A549 (cell line): ENCODE measurements around the gene NETO2. TPM values are rescaled to one million over a fixed set of nuclear protein-coding genes. Genes with fewer than 3 reads are reported as not detected.
A peak's percentile ranks its signal among the peaks of the same experiment; 100 is the strongest.

Experiments used
- ATAC-seq, 2 experiments: fragments of 200-7000 bp in 1 of 2; fragments of >200 bp in 1 of 2; cut with Nextera tagmentation in 1 of 2; cut with Tn5 transposase in 1 of 2; 3 replicates each; pipeline versions ENCODE4 v1.8.0 to v1.9.1; 2018 to 2020; ENCODE audit warnings: mild to moderate bottlenecking in 1 of 2, moderate library complexity in 1 of 2
- CTCF ChIA-PET: fragments of 300-600 bp; sonication (Branson Sonifier 250); formaldehyde crosslinking; extraction: SDS; loops from one replicate; lab custom pipeline; 2021; ENCODE audit warnings: antibody characterized with exemption, inconsistent platforms; lab: Yijun Ruan, JAX
- POLR2A ChIA-PET: fragments of 350-600 bp; formaldehyde crosslinking; extraction: SDS; loops from one replicate; lab custom pipeline; 2021; ENCODE audit warnings: antibody characterized with exemption, inconsistent platforms; lab: Yijun Ruan, JAX
- DNase-seq, 2 experiments: peaks; one replicate each; pipeline versions ENCODE4 v3.0.0 to v3.0.0-alpha.2; 2011 to 2016; ENCODE audit warnings: low read depth in 1 of 2, low spot score in 1 of 2
- FAIRE-seq: peaks from 2 replicates; lab custom pipeline; 2011; peaks lifted over from hg19 to GRCh38; lab: Jason Lieb, UNC
- H3K27ac ChIP-seq, 2 experiments: fragments of >200 bp; sonication (Bioruptor Twin); formaldehyde crosslinking; 3 replicates each; pipeline ENCODE4 v1.5.1; 2016 to 2017
- H3K4me1 ChIP-seq: fragments of >200 bp; sonication (Bioruptor Twin); formaldehyde crosslinking; 3 replicates; pipeline ENCODE4 v1.6.1; 2016
- H3K4me2 ChIP-seq: fragments of >200 bp; sonication (Bioruptor Twin); formaldehyde crosslinking; 3 replicates; pipeline ENCODE4 v1.6.1; 2016
- H3K4me3 ChIP-seq: fragments of >200 bp; sonication (Bioruptor Twin); formaldehyde crosslinking; 3 replicates; pipeline ENCODE4 v1.5.1; 2016
- H3K9me3 ChIP-seq: fragments of >200 bp; sonication (Bioruptor Twin); formaldehyde crosslinking; 3 replicates; pipeline ENCODE4 v1.6.1; 2016
- BHLHE40 ChIP-seq: IDR thresholded peaks from 2 replicates; pipeline ENCODE4 v1.6.1; 2012; ENCODE audit warnings: low read depth, low read length, inconsistent platforms
- EHMT2 ChIP-seq: fragments of 200-600 bp; sonication (generic); IDR thresholded peaks from 2 replicates; pipeline ENCODE4 v1.6.1; 2016; ENCODE audit warnings: antibody characterized with exemption, low read depth, mild to moderate bottlenecking, moderate library complexity
- FOSL2 ChIP-seq, 2 experiments: fragments of 450-650 bp in 1 of 2; fragments of >200 bp in 1 of 2; sonication (Bioruptor Twin) in 1 of 2; formaldehyde crosslinking; IDR thresholded peaks; 2 replicates each; pipeline versions ENCODE4 v1.5.0 to v1.6.1; 2016 to 2020; ENCODE audit warnings: mild to moderate bottlenecking in 1 of 2, moderate library complexity in 1 of 2
- FOXS1 ChIP-seq: fragments of 250-450 bp; sonication (Bioruptor Pico); IDR thresholded peaks from 2 replicates; pipeline ENCODE4 v1.5.0; 2020; ENCODE audit warnings: mild to moderate bottlenecking, moderate library complexity
- GATA3 ChIP-seq: IDR thresholded peaks from 2 replicates; pipeline ENCODE4 v1.6.1; 2012; ENCODE audit warnings: borderline replicate concordance
- HDAC2 ChIP-seq: fragments of 200-600 bp; sonication (generic); IDR thresholded peaks from 2 replicates; pipeline ENCODE4 v1.6.1; 2016
- JUNB ChIP-seq: fragments of >200 bp; sonication (Bioruptor Twin); formaldehyde crosslinking; IDR thresholded peaks from 2 replicates; pipeline ENCODE4 v1.6.1; 2016
- KDM1A ChIP-seq: fragments of 200-600 bp; sonication (generic); IDR thresholded peaks from 2 replicates; pipeline ENCODE4 v1.6.1; 2016; ENCODE audit warnings: low read depth, mild to moderate bottlenecking
- NR3C1 ChIP-seq: fragments of >200 bp; sonication (Bioruptor Twin); formaldehyde crosslinking; IDR thresholded peaks from 3 replicates; pipeline ENCODE4 v1.6.1; 2017
- POLR2A ChIP-seq: IDR thresholded peaks from 2 replicates; pipeline ENCODE4 v1.6.1; 2012; ENCODE audit warnings: mild to moderate bottlenecking, low read length
- POLR2AphosphoS2 ChIP-seq: conservative IDR thresholded peaks from 2 replicates; pipeline ENCODE4 v1.6.1; 2012; ENCODE audit warnings: low read length, improper control_type of control experiment, inconsistent platforms
- RARB ChIP-seq: fragments of 250-450 bp; sonication (Bioruptor Pico); IDR thresholded peaks from 2 replicates; pipeline ENCODE4 v1.8.0; 2021; ENCODE audit warnings: mild to moderate bottlenecking, moderate library complexity
- RFX5 ChIP-seq: fragments of 450-650 bp; IDR thresholded peaks from 2 replicates; pipeline ENCODE4 v1.7.1; 2014; ENCODE audit warnings: antibody characterized with exemption, mild to moderate bottlenecking, moderate library complexity
- RNF2 ChIP-seq: fragments of 200-600 bp; sonication (generic); IDR thresholded peaks from 2 replicates; pipeline ENCODE4 v1.6.1; 2016; ENCODE audit warnings: low read depth, mild to moderate bottlenecking, antibody characterized with exemption, moderate library complexity, borderline replicate concordance
- TP53 ChIP-seq: fragments of 250-450 bp; sonication (Bioruptor Pico); IDR thresholded peaks from 2 replicates; pipeline ENCODE4 v1.5.0; 2021; ENCODE audit warnings: mild to moderate bottlenecking, moderate library complexity
- ZFP36 ChIP-seq: fragments of 450-650 bp; IDR thresholded peaks from 2 replicates; pipeline ENCODE4 v1.6.1; 2014; ENCODE audit warnings: borderline replicate concordance; ENCODE audit not compliant: partially characterized antibody
- WGBS: methylation state at CpG from one replicate; pipeline ENCODE4 v1.1.6; 2017; ENCODE audit errors: missing lambda C conversion rate; 5-methylcytosine and 5-hydroxymethylcytosine counted together
- polyA plus RNA-seq, 4 experiments: library from polyadenylated mRNA; depleted of rRNA in 3 of 4; stranded (reverse); fragments of >200 nt; fragmentation: RNase III in 1 of 4; extraction: RNeasy Plus Mini Kit Qiagen cat#74134 plus additional on column Dnase treatment in 1 of 4; gene quantifications; 2 replicates in 3 of 4; 3 replicates in 1 of 4; pipeline ENCODE4 v1.2.3, GENCODE V29; 2011 to 2017
- TF ChIP-seq, protein P1 (sequence below): fragments of 250-450 bp; sonication (Bioruptor Pico); IDR thresholded peaks from 2 replicates; pipeline ENCODE4 v1.5.0; 2021; ENCODE audit warnings: mild to moderate bottlenecking, moderate library complexity, borderline replicate concordance
- TF ChIP-seq, protein P2 (sequence below): fragments of 150-350 bp; IDR thresholded peaks from 2 replicates; pipeline ENCODE4 v1.6.1; 2014; ENCODE audit warnings: low read depth, mild to moderate bottlenecking, low read length
- TF ChIP-seq, protein P3 (sequence below): fragments of 200-600 bp; sonication (generic); IDR thresholded peaks from 2 replicates; pipeline ENCODE4 v1.6.1; 2016; ENCODE audit warnings: antibody characterized with exemption, mild to moderate bottlenecking, moderate library complexity
- TF ChIP-seq, protein P4 (sequence below): fragments of >200 bp; sonication (Bioruptor Twin); formaldehyde crosslinking; IDR thresholded peaks from 3 replicates; pipeline ENCODE4 v1.6.1; 2016

NETO2 gene
- polyA plus RNA-seq, 2 of the 4 experiments (the other 2 are of a cell fraction) = 65.2 to 139 TPM

DNA sequence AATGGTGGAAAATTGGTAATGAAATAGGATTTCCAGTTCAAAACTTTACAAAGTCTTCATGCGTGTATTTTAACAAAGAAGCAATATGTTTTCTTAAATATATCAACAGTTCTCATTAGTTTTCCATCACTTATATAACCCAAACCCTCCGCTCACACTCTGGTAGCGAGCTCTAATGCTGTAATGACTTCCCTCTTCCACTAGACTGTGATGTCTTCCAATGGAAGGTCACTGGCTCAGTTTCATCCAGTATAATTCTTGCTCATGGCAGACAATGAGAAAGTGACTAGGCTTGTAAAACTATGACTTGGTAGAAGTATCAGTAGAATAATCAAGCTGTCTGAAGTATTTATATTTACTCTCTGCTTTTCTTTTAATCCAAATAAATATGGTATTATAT, 32.8 kb downstream of the NETO2 start:
- Histone ChIP-seq H3K4me1 (no peaks in the 10 kb centered on the region), H3K27ac (no peak overlapping the region), H3K4me3 (no peak overlapping the region), H3K4me2 (no peak overlapping the region), H3K9me3 (no peaks in the 10 kb centered on the region)
- DNase-seq (peak; percentile 21 to 23), ATAC-seq (peak; percentile 78 to 80), FAIRE-seq (no peak)
- CTCF ChIA-PET = interaction anchor here (0.6 to 2.1 kb wide), 4 partner anchors 34 to 1054 kb away, joined by 3 to 6 read pairs (median 3); no protein-coding TSS in a partner anchor
- TF ChIP-seq RARB (CRISPR knock-in tag) (no peak), HDAC2 (no peak), FOXS1 (no peak), POLR2AphosphoS2 (no peak), RFX5 (no peak)
- WGBS = 97% methylated on average over 3 of the region's 3 CpGs
- POLR2A ChIA-PET = no interaction called here

DNA sequence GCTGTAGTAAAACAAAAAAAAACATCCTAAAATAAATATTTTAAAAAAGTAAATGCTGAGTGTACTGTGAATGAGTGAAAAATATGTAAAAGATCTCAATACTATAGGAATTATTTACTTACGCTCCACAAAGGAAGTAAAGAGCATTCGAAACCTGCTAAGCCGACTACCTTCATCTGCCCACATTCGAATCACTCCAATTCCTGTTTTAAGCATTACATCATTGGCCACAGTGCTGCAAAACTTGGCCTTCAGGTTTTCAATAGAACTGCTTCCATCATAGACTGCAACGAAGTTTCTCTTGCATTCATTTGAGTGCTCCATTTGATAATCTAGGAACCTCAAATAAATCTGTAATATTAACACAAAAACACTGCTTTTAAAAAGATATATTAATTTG, 34.4 kb downstream of the NETO2 start:
- ChIA-PET CTCF (interaction anchor here (0.6 to 1.1 kb wide), 2 partner anchors 34 to 316 kb away, joined by 3 read pairs; partner anchors contain the start of gene NETO2), POLR2A (no interaction called here)
- Histone ChIP-seq H3K9me3 (no peaks in the 10 kb centered on the region), H3K27ac (no peak overlapping the region), H3K4me3 (no peak overlapping the region), H3K4me1 (no peaks in the 10 kb centered on the region), H3K4me2 (no peak overlapping the region)
- DNase-seq = no peak
- 90% methylated on average over 5 of the region's 5 CpGs for WGBS
- no peak for ATAC-seq
- FAIRE-seq = no peak
- TF ChIP-seq, protein P1, sequence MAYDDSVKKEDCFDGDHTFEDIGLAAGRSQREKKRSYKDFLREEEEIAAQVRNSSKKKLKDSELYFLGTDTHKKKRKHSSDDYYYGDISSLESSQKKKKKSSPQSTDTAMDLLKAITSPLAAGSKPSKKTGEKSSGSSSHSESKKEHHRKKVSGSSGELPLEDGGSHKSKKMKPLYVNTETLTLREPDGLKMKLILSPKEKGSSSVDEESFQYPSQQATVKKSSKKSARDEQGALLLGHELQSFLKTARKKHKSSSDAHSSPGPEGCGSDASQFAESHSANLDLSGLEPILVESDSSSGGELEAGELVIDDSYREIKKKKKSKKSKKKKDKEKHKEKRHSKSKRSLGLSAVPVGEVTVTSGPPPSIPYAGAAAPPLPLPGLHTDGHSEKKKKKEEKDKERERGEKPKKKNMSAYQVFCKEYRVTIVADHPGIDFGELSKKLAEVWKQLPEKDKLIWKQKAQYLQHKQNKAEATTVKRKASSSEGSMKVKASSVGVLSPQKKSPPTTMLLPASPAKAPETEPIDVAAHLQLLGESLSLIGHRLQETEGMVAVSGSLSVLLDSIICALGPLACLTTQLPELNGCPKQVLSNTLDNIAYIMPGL = no peak
- TF ChIP-seq RFX5 = no peak
- TF ChIP-seq, protein P2, sequence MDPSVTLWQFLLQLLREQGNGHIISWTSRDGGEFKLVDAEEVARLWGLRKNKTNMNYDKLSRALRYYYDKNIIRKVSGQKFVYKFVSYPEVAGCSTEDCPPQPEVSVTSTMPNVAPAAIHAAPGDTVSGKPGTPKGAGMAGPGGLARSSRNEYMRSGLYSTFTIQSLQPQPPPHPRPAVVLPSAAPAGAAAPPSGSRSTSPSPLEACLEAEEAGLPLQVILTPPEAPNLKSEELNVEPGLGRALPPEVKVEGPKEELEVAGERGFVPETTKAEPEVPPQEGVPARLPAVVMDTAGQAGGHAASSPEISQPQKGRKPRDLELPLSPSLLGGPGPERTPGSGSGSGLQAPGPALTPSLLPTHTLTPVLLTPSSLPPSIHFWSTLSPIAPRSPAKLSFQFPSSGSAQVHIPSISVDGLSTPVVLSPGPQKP = no peak
- no peak for TF ChIP-seq HDAC2
- no peak for TF ChIP-seq KDM1A
- TF ChIP-seq GATA3 = no peak
- TF ChIP-seq EHMT2 = no peak
- TF ChIP-seq RNF2 = no peak
- TF ChIP-seq JUNB = no peak
- TF ChIP-seq NR3C1 = no peak
- no peak for TF ChIP-seq ZFP36
- no peak for TF ChIP-seq TP53 (CRISPR knock-in tag)
- TF ChIP-seq, protein P3, sequence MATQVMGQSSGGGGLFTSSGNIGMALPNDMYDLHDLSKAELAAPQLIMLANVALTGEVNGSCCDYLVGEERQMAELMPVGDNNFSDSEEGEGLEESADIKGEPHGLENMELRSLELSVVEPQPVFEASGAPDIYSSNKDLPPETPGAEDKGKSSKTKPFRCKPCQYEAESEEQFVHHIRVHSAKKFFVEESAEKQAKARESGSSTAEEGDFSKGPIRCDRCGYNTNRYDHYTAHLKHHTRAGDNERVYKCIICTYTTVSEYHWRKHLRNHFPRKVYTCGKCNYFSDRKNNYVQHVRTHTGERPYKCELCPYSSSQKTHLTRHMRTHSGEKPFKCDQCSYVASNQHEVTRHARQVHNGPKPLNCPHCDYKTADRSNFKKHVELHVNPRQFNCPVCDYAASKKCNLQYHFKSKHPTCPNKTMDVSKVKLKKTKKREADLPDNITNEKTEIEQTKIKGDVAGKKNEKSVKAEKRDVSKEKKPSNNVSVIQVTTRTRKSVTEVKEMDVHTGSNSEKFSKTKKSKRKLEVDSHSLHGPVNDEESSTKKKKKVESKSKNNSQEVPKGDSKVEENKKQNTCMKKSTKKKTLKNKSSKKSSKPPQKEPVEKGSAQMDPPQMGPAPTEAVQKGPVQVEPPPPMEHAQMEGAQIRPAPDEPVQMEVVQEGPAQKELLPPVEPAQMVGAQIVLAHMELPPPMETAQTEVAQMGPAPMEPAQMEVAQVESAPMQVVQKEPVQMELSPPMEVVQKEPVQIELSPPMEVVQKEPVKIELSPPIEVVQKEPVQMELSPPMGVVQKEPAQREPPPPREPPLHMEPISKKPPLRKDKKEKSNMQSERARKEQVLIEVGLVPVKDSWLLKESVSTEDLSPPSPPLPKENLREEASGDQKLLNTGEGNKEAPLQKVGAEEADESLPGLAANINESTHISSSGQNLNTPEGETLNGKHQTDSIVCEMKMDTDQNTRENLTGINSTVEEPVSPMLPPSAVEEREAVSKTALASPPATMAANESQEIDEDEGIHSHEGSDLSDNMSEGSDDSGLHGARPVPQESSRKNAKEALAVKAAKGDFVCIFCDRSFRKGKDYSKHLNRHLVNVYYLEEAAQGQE = no peak
- no peak for TF ChIP-seq POLR2A
- TF ChIP-seq FOSL2 (IDR thresholded peaks at IDR 0.05) = no peak
- TF ChIP-seq FOSL2 (CRISPR knock-in tag; IDR thresholded peaks at IDR 0.05) = no peak
- TF ChIP-seq BHLHE40 = no peak
- TF ChIP-seq, protein P4, sequence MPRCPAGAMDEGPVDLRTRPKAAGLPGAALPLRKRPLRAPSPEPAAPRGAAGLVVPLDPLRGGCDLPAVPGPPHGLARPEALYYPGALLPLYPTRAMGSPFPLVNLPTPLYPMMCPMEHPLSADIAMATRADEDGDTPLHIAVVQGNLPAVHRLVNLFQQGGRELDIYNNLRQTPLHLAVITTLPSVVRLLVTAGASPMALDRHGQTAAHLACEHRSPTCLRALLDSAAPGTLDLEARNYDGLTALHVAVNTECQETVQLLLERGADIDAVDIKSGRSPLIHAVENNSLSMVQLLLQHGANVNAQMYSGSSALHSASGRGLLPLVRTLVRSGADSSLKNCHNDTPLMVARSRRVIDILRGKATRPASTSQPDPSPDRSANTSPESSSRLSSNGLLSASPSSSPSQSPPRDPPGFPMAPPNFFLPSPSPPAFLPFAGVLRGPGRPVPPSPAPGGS = no peak
